Stimulated activated CD4-positive, alpha-beta T cell treated with anti-CD3 and anti-CD28 coated beads, Interleukin-1b, Interleukin-23, amount 100 ng/mL, for 4 hours (primary cell): ENCODE data around the gene REST.
A peak's percentile ranks its signal among the peaks of the same experiment; 100 is the strongest.
"Not testable (repeated sequence)": the region's sequence is repeated elsewhere in the genome, so short reads cannot be mapped to it uniquely, and the experiment has no call there.

Source experiments
- DNase-seq, 2 donors: peaks; one replicate each; pipeline ENCODE4 v3.0.0-alpha.2; 2020; ENCODE audit warnings: low read depth in 2 of 2

REST gene

DNA sequence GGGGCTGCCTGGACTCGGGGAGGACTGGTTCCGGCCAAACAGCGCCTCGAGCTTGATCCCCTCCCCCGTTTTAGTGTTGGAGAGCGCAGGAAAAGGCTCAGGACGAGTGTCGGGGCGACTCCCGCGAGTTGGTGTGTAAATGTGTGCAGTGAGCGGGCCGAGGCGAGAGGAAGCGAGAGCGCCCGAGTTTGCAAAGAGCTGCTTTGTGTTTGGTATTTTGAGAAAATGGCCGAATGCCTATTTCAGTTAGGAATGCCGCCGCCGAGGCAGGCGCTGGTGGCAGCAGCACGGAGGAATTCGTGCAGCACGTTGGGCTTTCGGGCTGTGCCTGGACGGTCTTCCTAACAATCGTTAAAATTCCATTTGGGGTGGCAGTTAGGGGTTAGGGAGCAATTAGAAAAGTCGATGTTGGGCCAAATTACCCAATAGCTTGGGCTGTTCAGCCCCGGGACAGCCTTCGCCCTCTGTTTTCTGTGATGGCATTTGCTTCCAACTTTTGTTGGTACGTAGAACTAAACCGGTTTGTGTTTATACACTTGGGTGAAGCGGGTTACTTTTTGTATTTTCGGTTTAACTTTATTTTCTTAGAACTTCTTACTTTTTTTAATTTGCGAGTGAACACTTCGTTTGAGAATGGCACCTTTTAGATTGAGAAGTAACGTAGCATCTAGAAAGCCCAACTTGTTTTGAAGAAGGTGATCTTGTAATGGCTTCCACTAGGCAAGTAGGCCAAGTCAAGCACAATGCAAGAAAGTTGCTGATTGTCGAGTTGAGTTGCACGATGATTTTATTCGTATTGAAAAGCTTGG, 1.6 kb downstream of the REST start:
- no peak for DNase-seq

DNA sequence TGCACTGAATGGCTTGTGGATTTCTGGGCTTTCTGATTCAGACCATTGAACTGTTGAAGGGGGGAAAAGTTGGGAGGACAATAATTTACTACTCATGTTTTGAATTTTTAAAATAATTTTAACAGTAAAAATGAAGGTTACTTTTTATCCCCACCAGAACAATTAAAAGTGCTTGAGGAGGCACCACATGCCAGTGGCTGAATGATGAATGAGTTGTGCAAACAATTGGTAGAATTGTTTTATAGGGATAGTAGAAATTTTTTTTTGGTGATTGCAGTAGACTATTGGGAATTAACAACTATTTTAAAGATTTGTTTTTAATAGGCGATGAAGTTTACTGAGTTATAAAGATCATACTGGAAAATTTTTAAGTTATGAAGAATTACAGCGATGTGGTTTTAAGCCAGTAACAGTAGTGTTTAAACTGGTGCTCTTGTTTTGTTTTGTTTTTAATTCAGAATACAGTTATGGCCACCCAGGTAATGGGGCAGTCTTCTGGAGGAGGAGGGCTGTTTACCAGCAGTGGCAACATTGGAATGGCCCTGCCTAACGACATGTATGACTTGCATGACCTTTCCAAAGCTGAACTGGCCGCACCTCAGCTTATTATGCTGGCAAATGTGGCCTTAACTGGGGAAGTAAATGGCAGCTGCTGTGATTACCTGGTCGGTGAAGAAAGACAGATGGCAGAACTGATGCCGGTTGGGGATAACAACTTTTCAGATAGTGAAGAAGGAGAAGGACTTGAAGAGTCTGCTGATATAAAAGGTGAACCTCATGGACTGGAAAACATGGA, 2.7 kb downstream of the REST start:
- DNase-seq = no peak

DNA sequence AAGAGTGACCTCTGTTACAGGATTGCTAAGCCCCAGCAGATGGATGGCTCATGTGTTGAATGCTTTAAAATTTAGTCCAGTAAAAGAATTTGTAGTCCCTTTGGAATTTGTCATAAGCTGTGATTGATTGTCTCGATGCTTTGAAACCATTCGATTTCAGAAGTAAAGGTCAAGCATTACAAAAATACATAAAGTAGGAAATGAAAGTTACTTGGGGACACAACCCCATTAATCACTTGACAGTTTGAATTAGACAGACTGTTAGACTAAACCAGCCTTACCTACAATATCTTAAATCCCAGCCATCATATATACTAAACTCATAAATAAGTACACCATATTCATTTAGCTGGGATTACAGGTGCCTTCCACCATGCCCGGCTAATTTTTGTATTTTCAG, 6.6 kb downstream of the REST start:
- DNase-seq = no peak

DNA sequence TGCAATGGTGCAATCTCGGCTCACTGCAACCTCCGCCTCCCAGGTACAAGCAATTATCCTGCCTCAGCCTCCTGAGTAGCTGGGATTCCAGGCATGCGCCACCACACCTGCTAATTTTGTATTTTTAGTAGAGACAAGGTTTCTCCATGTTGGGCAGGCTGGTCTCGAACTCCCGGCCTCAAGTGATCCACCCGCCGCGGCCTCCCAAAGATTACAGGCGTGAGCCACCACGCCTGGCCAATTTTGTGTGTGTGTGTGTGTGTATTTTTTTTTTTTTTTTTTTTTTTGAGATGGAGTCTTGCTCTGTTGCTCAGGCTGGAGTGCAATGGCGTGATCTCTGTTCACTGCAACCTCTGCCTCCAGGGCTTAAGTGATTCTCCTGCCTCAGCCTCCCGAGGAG, 7.3 kb downstream of the REST start:
- not testable (repeated sequence) for DNase-seq

DNA sequence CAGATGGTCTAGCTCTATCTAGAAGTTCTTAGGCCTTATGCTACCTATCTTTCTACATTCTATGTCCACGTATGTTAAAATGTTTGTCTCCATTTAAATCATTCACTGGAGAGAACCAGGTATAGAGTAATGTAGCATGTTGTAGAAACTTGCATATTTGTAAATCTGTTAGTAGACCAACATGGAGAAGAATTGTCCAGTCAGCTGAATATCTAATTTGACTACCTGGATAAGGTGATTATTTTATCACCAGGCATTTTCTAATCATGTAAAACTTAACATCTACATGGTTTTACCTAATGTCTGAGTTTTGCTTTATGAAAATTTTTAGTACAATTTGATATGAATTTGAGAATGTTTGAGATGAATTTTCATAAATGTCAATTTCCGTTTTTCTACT, 19.5 kb downstream of the REST start:
- DNase-seq = no peak

DNA sequence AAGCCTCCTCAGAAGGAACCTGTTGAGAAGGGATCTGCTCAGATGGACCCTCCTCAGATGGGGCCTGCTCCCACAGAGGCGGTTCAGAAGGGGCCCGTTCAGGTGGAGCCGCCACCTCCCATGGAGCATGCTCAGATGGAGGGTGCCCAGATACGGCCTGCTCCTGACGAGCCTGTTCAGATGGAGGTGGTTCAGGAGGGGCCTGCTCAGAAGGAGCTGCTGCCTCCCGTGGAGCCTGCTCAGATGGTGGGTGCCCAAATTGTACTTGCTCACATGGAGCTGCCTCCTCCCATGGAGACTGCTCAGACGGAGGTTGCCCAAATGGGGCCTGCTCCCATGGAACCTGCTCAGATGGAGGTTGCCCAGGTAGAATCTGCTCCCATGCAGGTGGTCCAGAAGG, 22.9 kb downstream of the REST start:
- no peak for DNase-seq

DNA sequence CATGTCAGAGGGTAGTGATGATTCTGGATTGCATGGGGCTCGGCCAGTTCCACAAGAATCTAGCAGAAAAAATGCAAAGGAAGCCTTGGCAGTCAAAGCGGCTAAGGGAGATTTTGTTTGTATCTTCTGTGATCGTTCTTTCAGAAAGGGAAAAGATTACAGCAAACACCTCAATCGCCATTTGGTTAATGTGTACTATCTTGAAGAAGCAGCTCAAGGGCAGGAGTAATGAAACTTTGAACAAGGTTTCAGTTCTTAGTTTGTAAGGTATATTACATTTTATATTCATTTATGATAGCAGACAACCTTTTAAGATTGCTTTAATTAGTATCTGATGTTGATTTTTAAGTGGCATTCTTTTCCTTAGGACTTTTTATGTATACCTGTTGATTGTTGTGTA, 24.2 kb downstream of the REST start:
- no peak for DNase-seq

DNA sequence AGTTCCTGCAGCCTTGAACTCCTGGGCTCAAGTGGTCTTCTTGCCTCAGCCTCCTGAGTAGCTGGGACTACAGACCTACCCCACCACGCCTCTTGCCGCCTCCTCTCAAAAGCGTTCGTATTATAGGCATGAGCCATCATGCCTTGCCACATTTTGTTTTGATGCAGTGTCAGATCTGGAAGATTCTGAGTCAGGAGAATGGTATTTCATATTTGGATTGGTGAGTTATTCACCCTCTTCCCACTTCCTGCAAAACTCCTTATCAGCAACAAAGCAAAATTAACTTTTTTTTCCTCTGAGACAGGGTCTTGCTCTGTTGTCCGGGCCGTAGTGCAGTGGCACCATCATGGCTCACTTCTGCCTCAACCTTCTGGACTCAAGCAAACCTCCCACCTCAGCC, 29.6 kb downstream of the REST start:
- no peak for DNase-seq

DNA sequence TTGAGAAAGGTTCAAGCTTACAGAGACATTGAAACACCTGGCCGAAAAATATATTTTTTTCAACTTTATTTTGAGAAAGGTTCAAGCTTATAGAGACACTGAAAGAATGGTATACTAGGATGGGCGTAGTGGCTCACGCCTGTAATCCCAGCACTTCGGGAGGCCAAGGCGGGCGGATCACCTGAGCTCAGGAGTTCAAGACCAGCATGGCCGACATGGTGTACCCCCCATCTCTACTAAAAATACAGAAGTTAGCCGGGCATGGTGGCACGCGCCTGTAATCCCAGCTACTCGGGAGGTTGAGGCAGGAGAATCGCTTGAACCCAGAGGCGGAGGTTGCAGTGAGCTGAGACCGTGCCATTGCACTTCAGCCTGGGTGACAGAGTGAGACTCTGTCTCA, 32.1 kb downstream of the REST start:
- DNase-seq = not testable (repeated sequence)

DNA sequence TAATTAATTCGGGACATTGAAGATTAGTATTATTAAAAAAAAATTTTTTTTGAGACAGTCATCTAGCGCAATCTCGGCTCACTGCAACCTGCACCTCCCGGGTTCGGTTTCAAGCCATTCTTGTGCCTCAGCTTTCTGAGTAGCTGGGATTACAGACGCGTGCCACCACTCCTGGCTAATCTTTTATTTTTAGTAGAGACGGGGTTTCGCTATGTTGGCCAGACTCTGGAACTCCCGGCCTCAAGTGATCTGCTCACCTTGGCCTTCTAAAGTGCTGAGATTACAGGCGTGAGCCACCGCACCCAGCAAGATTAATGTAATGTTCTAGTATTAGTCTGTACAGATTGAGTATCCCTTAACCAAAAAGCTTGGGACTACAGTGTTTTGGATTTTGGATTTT, 32.7 kb downstream of the REST start:
- no peak for DNase-seq

DNA sequence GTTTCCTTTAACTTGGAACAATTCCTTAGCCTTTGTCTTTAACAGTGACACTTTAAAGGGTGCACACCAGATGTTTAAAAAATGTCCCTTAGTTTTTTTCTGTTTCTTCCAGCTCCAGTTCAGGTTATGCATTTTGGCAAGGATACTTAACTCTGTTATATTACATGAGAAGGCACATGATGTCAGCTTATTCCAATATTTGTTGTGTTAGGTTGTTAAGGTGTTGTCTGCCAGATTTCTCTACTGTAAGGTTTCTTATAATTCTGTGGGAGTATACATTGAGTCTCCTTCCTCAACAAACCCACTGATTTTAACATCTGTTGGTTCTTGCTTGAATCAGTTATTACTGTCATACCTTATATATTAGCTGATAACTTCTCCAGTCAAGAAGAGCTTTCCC, 33.3 kb downstream of the REST start:
- DNase-seq = no peak

DNA sequence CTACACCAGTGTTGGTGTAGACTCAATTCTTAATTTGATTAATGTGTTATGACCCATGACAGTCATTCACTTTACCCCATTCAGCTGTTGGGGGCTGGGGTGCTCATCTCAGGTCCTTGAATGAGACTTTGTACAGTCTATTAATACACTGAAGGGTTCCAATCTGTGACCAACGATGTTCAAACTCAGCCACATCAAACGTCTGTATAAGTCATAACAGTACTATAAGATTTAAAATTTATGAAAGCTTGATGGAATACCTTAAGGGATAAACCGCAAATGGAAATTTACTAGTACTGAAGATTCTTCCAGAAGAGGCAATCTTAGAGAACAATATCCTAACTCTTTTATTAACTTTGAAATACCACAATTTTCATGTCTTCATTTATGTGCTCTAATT, 33.7 kb downstream of the REST start:
- DNase-seq = no peak

DNA sequence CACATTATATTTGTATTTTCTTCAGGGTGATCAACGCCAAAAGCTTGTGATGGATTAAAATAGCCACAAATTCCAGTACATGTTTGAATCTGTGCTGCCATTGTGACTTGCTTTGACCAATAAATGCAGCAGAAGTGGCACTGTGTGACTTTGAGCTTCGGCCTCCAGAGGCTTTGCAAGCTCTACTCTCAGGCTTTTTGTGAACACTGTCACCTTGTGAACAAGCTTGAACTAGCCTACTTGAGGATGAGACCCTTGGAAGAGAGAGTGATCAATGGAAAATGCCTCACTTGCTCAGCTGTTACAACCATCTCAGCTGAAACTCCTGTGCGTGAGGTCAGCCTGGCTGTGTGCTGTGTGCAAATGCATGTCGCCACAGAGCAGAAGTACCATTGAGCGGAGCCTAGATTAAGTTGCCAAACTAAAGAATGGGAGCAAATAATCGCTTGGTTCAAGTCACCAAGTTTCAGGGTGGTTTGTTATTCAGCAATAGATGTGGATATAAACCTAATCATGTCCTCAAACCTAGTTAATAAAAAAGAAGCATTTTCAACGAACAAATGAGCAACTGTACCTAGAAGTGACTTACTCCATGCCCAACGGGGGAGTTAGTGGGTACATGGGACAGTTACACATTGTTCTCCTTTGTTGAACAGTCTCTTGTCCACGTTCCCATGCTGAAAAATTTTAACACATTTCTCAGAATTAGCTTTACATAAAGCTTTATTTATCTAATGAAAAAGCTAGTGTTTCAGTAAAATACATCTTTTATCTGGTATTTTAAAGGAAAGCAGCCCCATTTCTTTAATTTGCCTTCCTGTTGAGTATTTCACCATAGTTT, 46.2 kb downstream of the REST start:
- no peak for DNase-seq

DNA sequence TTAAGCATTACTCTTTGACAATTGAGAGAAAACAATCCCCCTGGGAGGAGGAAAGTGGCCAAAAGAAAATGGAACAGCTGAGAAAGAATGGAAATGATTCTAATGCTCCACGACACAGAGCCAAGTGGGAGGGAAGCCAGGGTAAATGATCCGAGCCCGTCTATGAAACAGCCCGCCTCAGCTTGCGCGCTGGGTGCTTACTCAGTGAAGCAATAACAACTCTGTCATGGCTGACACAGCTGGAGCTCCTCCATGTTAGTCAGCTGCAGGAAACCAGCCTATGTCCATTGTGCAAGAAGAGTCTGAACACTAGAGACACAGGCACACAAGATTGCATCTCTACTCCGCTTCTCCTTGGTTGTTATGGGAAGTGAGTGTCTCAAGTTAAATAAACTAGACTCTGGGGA, 50.4 kb downstream of the REST start:
- DNase-seq = no peak

DNA sequence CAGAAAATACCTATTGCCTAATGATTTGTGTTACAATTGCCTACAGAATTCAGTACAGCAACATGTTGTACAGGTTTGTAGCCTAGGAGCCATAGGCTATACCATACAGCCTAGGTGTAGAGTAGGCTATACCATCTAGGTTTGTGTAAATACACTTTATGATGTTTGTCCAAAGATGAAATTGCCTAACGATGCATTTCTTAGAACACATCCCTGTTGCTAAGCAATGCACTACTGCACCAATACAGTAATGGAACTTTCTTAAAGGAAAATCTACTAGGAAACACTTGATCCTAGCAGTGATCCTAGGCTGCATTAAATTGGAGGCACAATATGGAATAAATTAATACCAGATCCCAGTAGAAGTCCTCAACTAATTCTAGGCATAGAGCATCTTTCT, 51.4 kb downstream of the REST start:
- DNase-seq = no peak

DNA sequence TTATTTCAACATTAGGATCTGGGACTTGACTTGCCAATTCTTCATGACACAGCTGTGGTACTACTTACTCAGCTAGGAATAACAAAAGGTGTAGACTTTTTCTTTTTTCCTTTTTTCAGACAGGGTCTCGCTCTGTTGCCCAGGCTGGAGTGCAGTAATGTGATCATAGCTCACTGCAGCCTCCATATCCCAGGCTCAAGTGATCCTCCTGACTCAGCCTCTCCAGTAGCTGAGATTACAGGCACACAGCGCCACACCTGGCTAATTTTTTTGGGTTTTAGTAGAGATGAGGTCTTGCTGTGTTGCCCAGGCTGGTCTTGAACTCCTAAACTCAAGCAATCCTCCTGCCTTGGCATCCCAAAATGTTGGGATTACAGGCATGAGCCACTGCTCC, 53.4 kb downstream of the REST start:
- no peak for DNase-seq

DNA sequence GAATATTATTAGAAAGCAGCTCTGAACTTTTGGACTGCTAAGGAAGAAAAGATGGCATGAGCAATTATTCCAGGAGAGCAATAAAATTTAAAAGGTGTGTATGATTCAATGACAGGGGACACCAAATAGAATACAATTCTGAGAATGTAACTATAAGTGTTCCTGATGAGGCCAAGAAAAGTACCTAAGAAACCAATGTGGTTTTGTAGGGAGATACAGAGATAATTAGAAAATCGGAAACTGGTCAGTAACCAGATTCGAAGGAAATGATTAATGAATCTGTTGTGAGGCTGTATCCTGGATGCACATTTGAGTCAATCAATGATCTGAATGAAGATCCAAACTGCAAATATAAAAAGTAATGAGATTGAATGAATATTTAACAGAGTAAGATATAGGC, 63.7 kb downstream of the REST start:
- no peak for DNase-seq

DNA sequence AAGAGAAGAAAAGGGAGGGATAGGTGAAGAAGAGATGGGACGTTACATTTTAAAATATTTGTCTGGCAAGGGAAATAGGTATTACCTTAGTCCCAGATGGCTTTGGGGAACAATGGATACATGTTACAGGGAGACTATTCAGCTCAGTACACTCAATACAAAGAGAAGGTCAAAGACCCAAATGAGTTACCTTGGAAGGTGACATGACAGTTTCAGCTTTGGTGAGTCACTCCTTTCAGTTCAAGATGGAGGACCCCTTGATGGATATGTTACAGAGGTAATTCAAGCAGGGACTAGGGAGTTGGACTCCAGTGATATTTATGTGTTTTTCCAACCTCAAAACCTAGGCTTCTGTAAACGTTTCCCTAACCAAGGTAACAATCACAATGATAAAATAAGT, 64.7 kb downstream of the REST start:
- no peak for DNase-seq

DNA sequence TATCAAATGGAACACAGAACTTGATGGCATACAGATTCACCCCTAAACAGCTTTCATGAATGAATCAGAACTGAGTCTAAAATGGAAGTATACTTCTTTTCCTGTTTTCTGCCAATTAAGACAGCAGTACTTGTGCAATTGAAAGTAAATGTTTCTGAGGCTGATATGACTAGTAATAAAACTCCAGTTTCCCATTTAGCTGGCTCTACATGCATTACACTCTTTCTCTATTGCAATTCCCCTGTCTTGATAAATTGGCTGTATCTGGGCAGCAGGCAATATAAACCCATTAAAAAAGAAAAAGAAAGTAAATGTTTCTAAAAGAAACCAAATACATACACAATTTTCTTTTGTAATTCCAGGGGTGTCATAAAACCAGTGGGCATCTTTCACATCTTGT, 65.1 kb downstream of the REST start:
- no peak for DNase-seq

DNA sequence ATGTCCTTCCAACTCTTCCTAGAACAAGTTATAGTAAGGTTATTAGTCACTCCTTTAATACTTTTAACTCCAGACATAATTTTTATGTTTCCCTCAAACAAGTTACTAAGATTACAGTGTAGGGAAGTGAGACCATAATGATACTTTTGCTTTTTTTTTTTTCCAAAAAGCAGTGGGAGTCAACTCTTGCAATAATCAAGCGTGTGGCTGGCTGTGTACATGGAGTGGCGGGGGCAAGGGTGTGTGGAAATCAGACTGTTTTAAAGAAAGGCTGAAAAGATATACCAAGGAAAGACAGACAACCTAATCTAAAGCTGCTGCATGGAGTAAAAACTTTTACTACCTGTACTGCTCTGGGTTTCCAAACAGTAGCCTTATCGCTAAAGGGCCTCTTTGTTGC, 65.6 kb downstream of the REST start:
- no peak for DNase-seq

DNA sequence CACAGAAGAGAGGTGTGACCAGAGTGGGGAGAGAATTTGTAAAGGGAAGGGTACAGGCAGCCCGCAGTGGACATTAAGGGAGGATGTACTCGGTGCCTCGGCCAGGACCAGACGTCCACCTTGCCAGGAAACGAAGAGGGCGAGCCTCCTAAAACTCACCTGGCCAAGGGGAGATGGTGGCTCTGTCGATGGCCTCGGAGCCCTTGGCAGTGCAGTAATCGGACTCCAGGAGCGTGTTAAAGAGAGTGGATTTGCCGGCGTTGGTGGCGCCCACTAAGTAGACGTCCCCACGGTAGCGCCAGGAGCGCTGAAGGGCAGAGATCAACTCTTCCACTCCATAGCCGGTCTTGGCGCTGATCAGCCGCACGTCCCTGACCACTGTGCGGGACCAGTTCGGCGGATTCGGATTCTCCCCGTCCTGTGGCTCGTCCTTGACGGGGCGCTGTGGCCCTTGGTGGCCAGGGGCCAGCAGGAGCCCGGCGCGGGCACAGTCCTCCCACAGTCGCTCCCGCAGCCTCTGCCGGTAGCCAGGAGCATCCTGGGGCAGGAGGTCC, 68.7 kb downstream of the REST start:
- DNase-seq = peak in 1 of 2 donors; percentile 6

DNA sequence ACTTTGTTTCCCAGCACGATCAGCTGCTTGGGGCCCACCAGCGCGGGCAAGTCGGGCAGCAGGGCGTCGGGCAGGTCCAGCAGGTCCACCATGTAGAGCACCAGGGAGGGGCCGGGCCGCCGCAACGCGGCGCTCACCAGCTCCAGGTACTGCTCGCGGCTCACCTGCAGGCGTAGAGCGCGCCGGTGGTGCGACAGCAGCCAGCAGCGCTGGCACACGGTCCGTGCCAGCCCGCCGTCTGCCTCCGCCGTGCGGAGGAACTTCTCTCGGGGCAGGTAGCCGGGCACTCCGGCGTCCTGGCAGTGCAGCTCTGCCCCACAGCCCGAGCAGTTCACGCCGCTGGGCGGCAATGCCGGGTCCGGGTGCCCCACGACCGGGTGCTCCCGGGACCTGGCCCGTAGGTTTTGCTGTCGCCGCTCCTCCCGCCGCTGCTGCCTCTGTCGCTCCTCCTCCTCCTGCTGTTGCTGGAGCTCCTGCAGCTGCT, 69.2 kb downstream of the REST start:
- DNase-seq = peak; percentile 36 to 42
